GM19468 (cell line): Measurements from ENCODE around the gene PRKCE.

ENCODE experiments used
- ATAC-seq: cut with Tn5 transposase; IDR thresholded peaks from one replicate; pipeline ENCODE4 v1.9.1; 2021; ENCODE audit warnings: mild to moderate bottlenecking, moderate library complexity, moderate number of reproducible peaks; ENCODE audit not compliant: unreplicated experiment; ENCODE audit errors: extremely low read depth

Gene PRKCE

GRCh38 chr2:46136481-46136880 is 485.0 kb downstream of the PRKCE start:
- no peak for ATAC-seq

- no peak for ATAC-seq
Observed at GRCh38 chr2:46136953-46137352, 485.5 kb downstream of the PRKCE start.

- ATAC-seq, result no peak
Observed at GRCh38 chr2:46142546-46143428, 491.3 kb downstream of the PRKCE start.

DNA sequence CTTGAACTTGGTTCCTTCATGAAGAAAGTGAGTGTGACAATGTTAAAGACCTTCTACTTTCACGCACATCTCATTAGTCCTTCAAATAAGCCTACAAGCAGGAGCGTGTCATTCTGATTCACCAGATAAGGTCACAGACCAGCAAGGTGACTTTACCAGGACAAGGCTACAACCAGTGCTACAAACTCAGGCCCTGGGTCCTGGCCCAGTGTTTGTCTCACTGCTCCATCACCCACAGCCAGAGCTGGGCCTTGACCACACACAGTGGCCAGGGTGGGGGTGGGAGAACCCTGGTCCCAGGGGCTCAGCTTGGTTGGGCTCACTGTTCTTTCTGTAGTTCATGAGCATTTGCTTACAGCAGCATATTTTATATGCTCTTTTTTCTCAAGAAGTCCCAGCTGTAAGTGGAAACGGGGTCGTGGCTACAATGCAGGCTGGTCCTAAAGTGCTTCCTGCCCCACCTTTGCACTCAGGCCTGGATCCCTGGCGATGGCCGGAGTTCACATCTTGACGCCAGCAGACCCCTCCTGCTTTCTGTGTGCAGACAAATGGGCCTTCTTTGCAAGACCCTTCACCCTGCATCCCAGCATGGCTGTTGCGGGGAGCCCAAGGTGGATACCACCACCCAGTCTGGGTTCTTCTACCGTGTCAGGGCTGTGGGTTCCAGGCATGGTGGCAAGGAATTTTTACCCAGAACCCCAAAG is 492.1 kb downstream of the PRKCE start:
- no peak for ATAC-seq

DNA sequence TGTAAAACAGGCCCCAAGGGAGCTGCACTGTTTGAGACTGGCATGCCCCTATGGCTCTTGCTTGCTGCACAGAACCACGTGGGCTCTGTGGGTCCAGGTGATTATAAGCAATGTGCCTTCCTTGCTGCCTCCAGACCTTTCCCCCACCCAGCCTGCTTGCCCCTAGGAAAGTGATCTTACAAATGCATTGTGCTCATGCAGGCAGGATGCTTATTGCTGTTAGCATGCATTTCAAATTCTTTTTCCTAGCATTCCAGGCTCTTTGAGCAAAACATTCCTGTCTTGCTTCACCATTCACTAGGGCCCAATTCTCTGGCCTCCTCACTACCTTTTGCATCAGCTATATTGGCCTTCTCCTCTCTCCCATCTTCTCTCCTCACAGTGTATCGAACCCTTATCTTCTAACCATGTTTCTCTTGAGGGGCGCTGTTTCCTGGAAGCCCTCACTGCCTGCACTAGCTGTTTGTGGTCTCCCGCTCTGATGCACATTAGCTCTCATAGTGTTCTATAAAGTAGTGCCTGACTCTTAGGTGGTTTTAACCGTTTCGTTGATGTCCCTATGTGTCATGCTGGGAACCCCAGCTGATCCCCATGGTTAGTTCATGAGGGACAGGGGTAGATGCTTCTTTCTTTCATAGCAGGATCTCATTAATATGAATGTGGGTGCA is 492.8 kb downstream of the PRKCE start:
- ATAC-seq, result no peak

DNA sequence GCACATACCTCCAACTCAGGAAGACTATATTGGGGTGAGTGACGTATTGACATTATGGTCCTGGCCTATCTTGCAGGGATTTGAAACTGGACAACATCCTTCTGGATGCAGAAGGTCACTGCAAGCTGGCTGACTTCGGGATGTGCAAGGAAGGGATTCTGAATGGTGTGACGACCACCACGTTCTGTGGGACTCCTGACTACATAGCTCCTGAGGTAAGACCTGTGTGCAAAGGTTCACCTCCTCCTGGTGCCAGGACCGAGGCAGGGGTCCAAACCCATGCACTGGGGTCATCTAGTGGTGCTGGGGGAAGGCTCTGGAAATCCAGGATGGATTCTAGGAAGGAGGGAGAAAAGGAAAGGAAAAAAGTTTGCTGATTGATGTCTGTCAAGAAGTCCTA is 493.5 kb downstream of the PRKCE start:
- ATAC-seq, result no peak

GRCh38 chr2:46145840-46146239 is 494.4 kb downstream of the PRKCE start:
- no peak for ATAC-seq

- no peak for ATAC-seq
Observed at GRCh38 chr2:46146866-46147502, 495.5 kb downstream of the PRKCE start.

- ATAC-seq, result no peak
Observed at GRCh38 chr2:46147626-46148368, 496.3 kb downstream of the PRKCE start.

DNA sequence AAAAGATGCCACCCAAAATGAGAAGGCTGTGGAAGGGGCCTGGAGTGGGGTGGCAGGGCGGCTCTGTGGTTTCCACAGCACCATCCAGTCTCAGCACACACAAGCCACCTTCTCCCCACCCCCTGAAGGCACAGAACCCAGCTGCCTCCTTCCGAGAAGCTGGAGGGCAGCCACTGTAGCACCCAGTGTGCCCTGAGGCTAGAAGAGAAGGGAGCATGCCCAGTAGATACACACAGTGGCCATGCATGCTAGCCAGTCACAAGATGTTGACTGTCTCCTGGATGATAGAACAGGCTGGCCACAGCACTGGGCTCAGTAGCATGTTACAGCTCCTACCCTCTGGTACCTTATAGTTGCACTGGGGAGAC is 496.9 kb downstream of the PRKCE start:
- ATAC-seq, result no peak

- no peak for ATAC-seq
Observed at GRCh38 chr2:46150445-46150955, 499.0 kb downstream of the PRKCE start.

- no peak for ATAC-seq
Observed at GRCh38 chr2:46151577-46151976, 500.1 kb downstream of the PRKCE start.

DNA sequence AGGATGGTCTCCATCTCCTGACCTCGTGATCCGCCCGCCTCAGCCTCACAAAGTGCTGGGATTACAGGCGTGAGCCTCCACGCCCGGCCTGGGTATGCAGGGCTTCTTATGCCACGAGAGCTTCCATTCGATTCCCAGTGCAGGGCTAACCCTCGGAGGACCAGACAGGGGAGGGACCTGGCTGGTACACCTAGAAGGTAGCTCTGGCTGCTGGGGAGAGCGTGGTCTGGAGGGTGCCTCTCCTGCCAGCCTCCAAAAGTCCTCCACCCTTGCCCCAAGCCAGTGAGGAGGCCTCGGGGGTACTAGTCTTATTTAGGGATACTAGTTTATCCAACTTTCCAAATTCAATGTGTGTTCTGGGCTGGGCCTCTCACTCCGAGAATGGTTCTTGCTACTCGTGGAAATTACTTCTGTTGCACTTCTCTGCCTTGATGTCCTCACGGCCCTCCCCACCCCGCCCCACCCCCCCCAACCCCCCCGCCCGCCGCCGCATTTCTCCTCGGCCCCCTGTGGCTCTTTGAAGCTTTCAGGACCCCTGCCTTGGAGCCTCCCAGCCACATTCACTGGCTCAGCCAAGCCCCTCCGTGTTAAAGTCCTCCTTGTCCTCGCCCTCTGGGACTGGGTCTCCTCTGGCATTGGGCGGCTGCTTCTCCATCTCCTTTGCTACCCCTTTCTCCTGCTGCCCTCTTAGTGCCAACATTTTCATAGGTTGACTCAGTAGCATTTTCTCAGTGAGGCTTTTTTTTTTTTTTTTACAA is 502.7 kb downstream of the PRKCE start:
- no peak for ATAC-seq

DNA sequence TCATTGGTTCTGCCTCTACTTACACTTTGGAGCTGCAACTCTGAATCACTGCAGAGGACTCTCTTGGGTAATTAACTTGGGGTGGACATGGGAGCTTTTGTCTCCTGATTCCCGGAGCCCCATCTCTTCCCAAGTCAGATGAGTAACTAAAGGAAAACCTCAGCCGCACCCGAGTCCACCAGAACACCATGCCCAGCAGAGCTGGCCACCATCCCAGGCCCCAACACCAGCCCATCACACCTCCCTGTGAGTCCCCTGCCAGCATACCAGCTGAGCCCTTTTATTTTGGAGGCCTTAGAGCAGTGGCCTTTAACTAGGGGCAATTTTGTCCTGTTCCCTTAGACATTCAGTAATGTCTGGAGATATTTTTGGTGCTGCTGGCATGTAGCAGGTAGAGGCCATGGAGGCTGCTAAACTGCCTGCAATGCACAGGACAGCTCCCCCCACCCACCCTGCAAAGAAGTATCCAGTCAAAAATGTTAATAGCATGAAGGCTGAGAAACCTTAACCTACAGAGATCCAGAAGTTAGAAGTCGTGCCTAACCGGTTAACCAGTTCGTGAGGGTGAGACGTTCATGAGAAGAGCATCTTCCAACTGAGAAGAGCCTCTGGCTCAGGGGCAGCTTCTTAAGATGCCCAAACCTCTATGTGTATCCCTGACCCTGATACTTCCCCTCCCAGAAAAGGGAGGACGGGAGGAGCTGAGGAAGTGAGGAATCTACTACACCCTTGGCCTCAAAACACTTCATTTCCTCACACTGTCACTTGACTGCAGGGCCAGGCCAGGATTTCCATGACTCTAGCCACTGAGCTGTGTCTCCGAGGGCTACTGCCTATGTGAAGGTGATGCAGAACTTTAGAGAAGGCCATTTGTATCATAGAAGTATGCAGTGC is 505.8 kb downstream of the PRKCE start:
- ATAC-seq, result no peak

GRCh38 chr2:46157966-46158310 is 506.5 kb downstream of the PRKCE start:
- no peak for ATAC-seq

DNA sequence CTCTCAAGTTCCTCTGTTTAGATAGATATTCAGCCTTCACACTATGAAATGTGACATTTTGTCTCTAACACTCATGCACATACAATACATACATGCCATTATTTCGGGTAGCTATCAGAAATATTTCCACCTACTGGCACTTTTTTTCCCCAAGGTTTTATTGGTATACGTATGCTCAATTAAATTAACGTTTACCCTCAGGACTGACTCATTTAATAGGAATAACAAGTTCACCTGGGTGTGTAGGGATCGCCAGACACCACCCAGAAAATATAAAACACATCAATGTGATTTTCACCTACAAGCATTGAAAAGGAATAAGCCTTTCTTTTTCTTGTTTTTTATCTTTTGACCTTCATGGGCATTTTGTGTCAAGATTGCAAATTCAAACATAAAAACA is 507.2 kb downstream of the PRKCE start:
- no peak for ATAC-seq

- ATAC-seq, result no peak
Observed at GRCh38 chr2:46160326-46160725, 508.9 kb downstream of the PRKCE start.

- no peak for ATAC-seq
Observed at GRCh38 chr2:46161315-46161714, 509.8 kb downstream of the PRKCE start.
